K562 (cell line): ENCODE results near the gene RHEBL1. TPM values are rescaled to one million over a fixed set of nuclear protein-coding genes. Genes with fewer than 3 reads are reported as not detected.

Source experiments
- ATF7 ChIP-seq: fragments of 450-650 bp; IDR thresholded peaks from 2 replicates; pipeline ENCODE4 v1.7.1; 2014; ENCODE audit warnings: mild to moderate bottlenecking, moderate library complexity
- GATA2 ChIP-seq: sonication (generic); formaldehyde crosslinking; IDR thresholded peaks from 2 replicates; pipeline ENCODE4 v1.4.0; 2020; ENCODE audit warnings: mild to moderate bottlenecking, missing genetic modification reagents
- HDAC8 ChIP-seq: fragments of 450-650 bp; IDR thresholded peaks from 2 replicates; pipeline ENCODE4 v1.6.1; 2016; ENCODE audit warnings: mild to moderate bottlenecking, missing genetic modification characterization, moderate library complexity, missing compliant biosample characterization
- JUND ChIP-seq, 2 experiments: IDR thresholded peaks; 2 replicates in 1 of 2; 3 replicates in 1 of 2; pipeline ENCODE4 v1.6.1; 2011; ENCODE audit warnings: borderline replicate concordance in 2 of 2, low read depth in 2 of 2, low read length in 2 of 2, improper control_type of control experiment in 1 of 2, missing biosample characterization in 1 of 2, missing genetic modification characterization in 1 of 2, missing genetic modification reagents in 1 of 2
- KDM1A ChIP-seq, 2 experiments: fragments of 450-650 bp; IDR thresholded peaks; 2 replicates each; pipeline ENCODE4 v1.6.1; 2016; ENCODE audit warnings: mild to moderate bottlenecking in 2 of 2
- MEIS2 ChIP-seq: fragments of 450-650 bp; IDR thresholded peaks from 2 replicates; pipeline ENCODE4 v1.6.1; 2014; ENCODE audit warnings: mild to moderate bottlenecking; ENCODE audit not compliant: partially characterized antibody
- PCBP1 ChIP-seq: fragments of 200-400 bp; formaldehyde crosslinking; IDR thresholded peaks from 2 replicates; pipeline ENCODE4 v1.6.1; 2018; ENCODE audit warnings: mild to moderate bottlenecking, low read depth, low read length; ENCODE audit not compliant: poor library complexity, severe bottlenecking
- TCF3 ChIP-seq: sonication (generic); formaldehyde crosslinking; IDR thresholded peaks from 2 replicates; pipeline ENCODE4 v1.4.0; 2020; ENCODE audit warnings: mild to moderate bottlenecking, missing genetic modification reagents
- YY1 ChIP-seq, 3 experiments: IDR thresholded peaks; 2 replicates each; pipeline ENCODE4 v1.6.1; 2011; ENCODE audit warnings: low read length in 2 of 3, mild to moderate bottlenecking in 2 of 3, moderate library complexity in 2 of 3, borderline replicate concordance in 1 of 3, control low read depth in 1 of 3, low read depth in 1 of 3; ENCODE audit not compliant: insufficient read depth in 3 of 3, insufficient replicate concordance in 2 of 3, control insufficient read depth in 1 of 3, insufficient read length in 1 of 3; ENCODE audit errors: extremely low read depth in 1 of 3
- ZBTB17 ChIP-seq: fragments of 450-650 bp; formaldehyde crosslinking; IDR thresholded peaks from 2 replicates; pipeline ENCODE4 v1.4.0; 2020; ENCODE audit warnings: mild to moderate bottlenecking
- ZFP30 ChIP-seq: fragments of 250-450 bp; sonication (Bioruptor Pico); IDR thresholded peaks from 2 replicates; pipeline ENCODE4 v1.8.0; 2022; ENCODE audit warnings: moderate library complexity, mild to moderate bottlenecking, inconsistent platforms, borderline replicate concordance
- ZNF431 ChIP-seq: sonication (generic); formaldehyde crosslinking; IDR thresholded peaks from 2 replicates; pipeline ENCODE4 v1.8.0; 2022; ENCODE audit warnings: mild to moderate bottlenecking, missing genetic modification reagents
- ZNF444 ChIP-seq: fragments of 250-450 bp; sonication (Bioruptor Pico); IDR thresholded peaks from 2 replicates; pipeline ENCODE4 v1.4.0; 2020; ENCODE audit warnings: mild to moderate bottlenecking, moderate library complexity
- polyA plus RNA-seq, 8 experiments: library from polyadenylated mRNA; depleted of rRNA in 4 of 8; stranded (reverse) in 5 of 8; unstranded in 3 of 8; fragments of >200 nt; fragmentation: Nextera tagmentation in 2 of 8; fragmentation: Illumina TruSeq in 1 of 8; extraction: Ambion mirVana in 2 of 8; extraction: Trizol in 1 of 8; gene quantifications; 2 replicates each; pipeline versions ENCODE4 v1.2.1 to v1.2.3, GENCODE V29; 2011 to 2014; ENCODE audit warnings: inconsistent platforms in 1 of 8, missing spikeins in 1 of 8
- total RNA-seq, 7 experiments: library from RNA; depleted of rRNA in 6 of 7; stranded (reverse); fragments of >200 nt in 6 of 7; fragmentation: Illumina TruSeq in 2 of 7; extraction: Trizol in 2 of 7; gene quantifications; 2 replicates each; pipeline versions ENCODE4 v1.2.1 to v1.2.3, GENCODE V29; 2011 to 2021; ENCODE audit warnings: low replicate concordance in 1 of 7
- TF ChIP-seq, protein P1 (sequence below): fragments of 200-800 bp; sonication (Bioruptor generic); IDR thresholded peaks from 2 replicates; pipeline ENCODE4 v1.6.1; 2017; ENCODE audit warnings: missing genetic modification characterization, missing compliant biosample characterization
- TF ChIP-seq, protein P2 (sequence below): sonication (generic); formaldehyde crosslinking; IDR thresholded peaks from 2 replicates; pipeline ENCODE4 v1.8.0; 2022; ENCODE audit warnings: missing genetic modification reagents, mild to moderate bottlenecking, borderline replicate concordance
- TF ChIP-seq, protein P3 (sequence below), 3 experiments: fragments of 200-800 bp in 1 of 3; sonication (Bioruptor generic) in 1 of 3; sonication (generic) in 1 of 3; formaldehyde crosslinking in 1 of 3; IDR thresholded peaks; 2 replicates each; pipeline versions ENCODE4 v1.6.1 to v1.8.0; 2016 to 2022; ENCODE audit warnings: mild to moderate bottlenecking in 2 of 3, missing compliant biosample characterization in 2 of 3, missing genetic modification characterization in 2 of 3, missing genetic modification reagents in 1 of 3
- TF ChIP-seq, protein P4 (sequence below), 3 experiments: IDR thresholded peaks in 2 of 3; conservative IDR thresholded peaks in 1 of 3; 2 replicates each; pipeline ENCODE4 v1.5.1; 2011 to 2012; ENCODE audit warnings: low read length in 3 of 3, mild to moderate bottlenecking in 3 of 3, control low read depth in 2 of 3, improper control_type of control experiment in 1 of 3, inconsistent platforms in 1 of 3, low read depth in 1 of 3, mixed read lengths in 1 of 3, moderate library complexity in 1 of 3; ENCODE audit not compliant: insufficient read depth in 2 of 3
- TF ChIP-seq, protein P5 (sequence below): fragments of 450-650 bp; IDR thresholded peaks from 2 replicates; pipeline ENCODE4 v1.6.1; 2016; ENCODE audit warnings: low read depth, mild to moderate bottlenecking, moderate library complexity

Gene RHEBL1
- total and polyA plus RNA-seq, 9 of the 15 experiments (the other 6 are each of a cell fraction or from before 2014, with no cell fraction given): 4.3 to 36.1 (median 8.2) TPM

DNA sequence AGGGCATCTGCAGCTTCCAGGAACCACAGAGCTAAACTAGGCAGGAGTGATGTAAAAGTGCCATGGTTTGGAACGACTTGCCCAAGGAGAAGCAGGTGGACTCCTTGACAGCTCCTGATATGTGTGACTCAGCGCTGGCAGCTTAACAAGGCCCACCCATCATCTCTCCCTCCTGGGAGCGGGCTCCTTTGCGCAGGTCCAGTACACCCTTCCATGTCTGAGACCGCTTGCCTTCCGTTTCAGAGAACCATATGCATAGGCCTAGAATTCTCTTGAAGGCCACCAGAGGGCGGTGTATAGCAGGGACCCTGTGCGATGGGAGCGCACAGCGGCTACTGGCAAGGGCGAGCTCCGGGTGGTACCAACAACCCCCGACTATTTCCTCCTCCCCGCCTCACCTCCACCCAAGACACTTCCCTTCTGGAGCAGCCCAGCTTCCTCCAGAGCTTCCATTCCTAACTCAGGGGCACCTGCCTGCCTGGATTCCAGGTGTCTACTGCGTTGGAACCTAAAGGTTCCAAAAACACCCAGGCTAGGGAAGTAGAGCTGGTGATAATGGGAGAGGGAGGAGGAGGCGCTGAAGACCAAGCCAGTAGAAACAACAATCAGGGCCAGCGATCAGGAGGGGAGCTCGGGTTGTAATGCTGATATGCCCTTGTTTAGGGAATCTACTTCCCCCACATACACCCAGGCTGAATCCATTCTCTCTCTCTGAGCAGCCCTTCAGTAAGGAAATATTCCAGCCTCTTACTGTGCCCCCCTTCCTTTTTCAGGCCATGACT lies 18.6 kb upstream of the RHEBL1 start (continued):
- TF ChIP-seq, protein P1, sequence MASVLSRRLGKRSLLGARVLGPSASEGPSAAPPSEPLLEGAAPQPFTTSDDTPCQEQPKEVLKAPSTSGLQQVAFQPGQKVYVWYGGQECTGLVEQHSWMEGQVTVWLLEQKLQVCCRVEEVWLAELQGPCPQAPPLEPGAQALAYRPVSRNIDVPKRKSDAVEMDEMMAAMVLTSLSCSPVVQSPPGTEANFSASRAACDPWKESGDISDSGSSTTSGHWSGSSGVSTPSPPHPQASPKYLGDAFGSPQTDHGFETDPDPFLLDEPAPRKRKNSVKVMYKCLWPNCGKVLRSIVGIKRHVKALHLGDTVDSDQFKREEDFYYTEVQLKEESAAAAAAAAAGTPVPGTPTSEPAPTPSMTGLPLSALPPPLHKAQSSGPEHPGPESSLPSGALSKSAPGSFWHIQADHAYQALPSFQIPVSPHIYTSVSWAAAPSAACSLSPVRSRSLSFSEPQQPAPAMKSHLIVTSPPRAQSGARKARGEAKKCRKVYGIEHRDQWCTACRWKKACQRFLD (CRISPR knock-in tag): peak; percentile 85
- TF ChIP-seq, protein P2, sequence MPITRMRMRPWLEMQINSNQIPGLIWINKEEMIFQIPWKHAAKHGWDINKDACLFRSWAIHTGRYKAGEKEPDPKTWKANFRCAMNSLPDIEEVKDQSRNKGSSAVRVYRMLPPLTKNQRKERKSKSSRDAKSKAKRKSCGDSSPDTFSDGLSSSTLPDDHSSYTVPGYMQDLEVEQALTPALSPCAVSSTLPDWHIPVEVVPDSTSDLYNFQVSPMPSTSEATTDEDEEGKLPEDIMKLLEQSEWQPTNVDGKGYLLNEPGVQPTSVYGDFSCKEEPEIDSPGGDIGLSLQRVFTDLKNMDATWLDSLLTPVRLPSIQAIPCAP (CRISPR knock-in tag): no peak
- TF ChIP-seq, protein P3, sequence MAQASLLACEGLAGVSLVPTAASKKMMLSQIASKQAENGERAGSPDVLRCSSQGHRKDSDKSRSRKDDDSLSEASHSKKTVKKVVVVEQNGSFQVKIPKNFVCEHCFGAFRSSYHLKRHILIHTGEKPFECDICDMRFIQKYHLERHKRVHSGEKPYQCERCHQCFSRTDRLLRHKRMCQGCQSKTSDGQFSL (CRISPR knock-in tag; IDR thresholded peaks at IDR 0.05): 0 out of 2 replicates have a peak, but pooled peaks have one; percentile 11
- TF ChIP-seq, protein P3 (tag; IDR thresholded peaks at IDR 0.05): no peak
- TF ChIP-seq TCF3 (CRISPR knock-in tag) (peak; percentile 29), ATF7 (peak; percentile 75), KDM1A (IDR thresholded peaks at IDR 0.05) (peak in 1 of 2 experiments; percentile 58; a peak in 1 of 4 replicates), ZNF444 (CRISPR knock-in tag) (peak; percentile 59; the same call in 1 of the 2 replicates), PCBP1 (no peak), ZNF431 (CRISPR knock-in tag) (no peak), ZFP30 (CRISPR knock-in tag) (no peak), JUND (IDR thresholded peaks at IDR 0.05; ENCODE audit: borderline replicate concordance, low read depth, low read length) (peak; percentile 86), JUND (tag; IDR thresholded peaks at IDR 0.05; ENCODE audit: borderline replicate concordance, low read depth, low read length) (peak; percentile 79; the same call in 2 of the 3 replicates), ZBTB17 (CRISPR knock-in tag) (peak; percentile 56), YY1 (IDR thresholded peaks at IDR 0.05; ENCODE audit: borderline replicate concordance in 1 of 3, control insufficient read depth in 1 of 3, extremely low read depth in 1 of 3, insufficient read depth in 3 of 3, insufficient read length in 1 of 3, insufficient replicate concordance in 2 of 3, low read depth in 1 of 3, low read length in 2 of 3) (peak in 1 of 3 experiments; percentile 47), GATA2 (CRISPR knock-in tag) (peak; percentile 30; the same call in 1 of the 2 replicates), HDAC8 (tag) (0 out of 2 replicates have a peak, but pooled peaks have one; percentile 15), MEIS2 (peak; percentile 89)
- TF ChIP-seq, protein P4, sequence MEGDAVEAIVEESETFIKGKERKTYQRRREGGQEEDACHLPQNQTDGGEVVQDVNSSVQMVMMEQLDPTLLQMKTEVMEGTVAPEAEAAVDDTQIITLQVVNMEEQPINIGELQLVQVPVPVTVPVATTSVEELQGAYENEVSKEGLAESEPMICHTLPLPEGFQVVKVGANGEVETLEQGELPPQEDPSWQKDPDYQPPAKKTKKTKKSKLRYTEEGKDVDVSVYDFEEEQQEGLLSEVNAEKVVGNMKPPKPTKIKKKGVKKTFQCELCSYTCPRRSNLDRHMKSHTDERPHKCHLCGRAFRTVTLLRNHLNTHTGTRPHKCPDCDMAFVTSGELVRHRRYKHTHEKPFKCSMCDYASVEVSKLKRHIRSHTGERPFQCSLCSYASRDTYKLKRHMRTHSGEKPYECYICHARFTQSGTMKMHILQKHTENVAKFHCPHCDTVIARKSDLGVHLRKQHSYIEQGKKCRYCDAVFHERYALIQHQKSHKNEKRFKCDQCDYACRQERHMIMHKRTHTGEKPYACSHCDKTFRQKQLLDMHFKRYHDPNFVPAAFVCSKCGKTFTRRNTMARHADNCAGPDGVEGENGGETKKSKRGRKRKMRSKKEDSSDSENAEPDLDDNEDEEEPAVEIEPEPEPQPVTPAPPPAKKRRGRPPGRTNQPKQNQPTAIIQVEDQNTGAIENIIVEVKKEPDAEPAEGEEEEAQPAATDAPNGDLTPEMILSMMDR (IDR thresholded peaks at IDR 0.05 in 2 of 3, conservative IDR thresholded peaks at IDR 0.05 in 1 of 3; ENCODE audit: insufficient read depth in 2 of 3, low read depth in 1 of 3, low read length in 3 of 3): peak; percentile 93 to 98 (median 96)
- TF ChIP-seq, protein P5, sequence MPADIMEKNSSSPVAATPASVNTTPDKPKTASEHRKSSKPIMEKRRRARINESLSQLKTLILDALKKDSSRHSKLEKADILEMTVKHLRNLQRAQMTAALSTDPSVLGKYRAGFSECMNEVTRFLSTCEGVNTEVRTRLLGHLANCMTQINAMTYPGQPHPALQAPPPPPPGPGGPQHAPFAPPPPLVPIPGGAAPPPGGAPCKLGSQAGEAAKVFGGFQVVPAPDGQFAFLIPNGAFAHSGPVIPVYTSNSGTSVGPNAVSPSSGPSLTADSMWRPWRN: peak; percentile 46; the same call in 1 of the 2 replicates
